ENCODE measurements around the gene PDZD11. TPM values are rescaled to one million over a fixed set of nuclear protein-coding genes. Genes with fewer than 3 reads are reported as not detected.

The PDZD11 gene
- total and polyA plus RNA-seq, 4 donors, result 25.6 to 55.9 (median 28.1) TPM

DNA sequence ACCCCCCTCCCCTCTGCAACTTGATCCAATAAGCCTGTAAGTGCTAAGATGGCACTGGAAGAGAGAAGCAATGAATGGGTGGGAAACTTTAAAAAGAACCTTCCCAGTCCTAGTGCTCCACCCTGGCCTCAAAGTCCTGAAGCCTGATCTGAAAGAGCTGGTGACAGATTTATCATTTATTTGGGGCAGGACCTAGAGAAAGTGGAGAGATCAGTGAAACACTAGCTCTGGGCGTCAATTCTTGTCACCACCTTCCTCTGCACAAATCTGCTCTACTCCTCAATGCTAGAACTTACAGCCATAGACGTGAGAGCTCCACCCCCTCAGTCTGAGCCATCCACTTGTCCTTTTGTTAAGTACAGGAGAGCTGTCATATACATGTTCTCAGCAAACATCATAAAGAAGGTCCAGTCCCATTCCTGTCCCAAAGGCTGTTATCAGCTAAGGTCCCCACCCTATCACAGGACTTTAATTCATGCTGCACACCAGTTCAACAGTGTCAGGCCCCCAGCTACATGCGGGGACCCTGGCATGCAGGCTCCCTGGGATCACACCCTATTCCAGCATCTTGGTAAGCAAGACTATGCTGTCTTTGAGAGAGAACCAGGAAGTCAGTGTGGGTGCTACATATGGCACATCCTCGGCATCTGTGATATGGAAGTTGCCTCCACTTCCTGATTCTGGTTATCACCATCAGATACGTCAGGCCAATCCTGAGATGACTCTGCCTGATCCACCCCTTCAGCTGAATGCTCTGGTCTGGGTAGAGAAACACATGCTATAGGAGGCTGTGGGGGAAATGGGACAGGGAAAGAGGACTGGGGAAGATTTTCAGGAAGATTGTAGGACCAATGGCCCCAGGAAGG lies 32.1 kb downstream of the PDZD11 start:
- no peak overlapping the region for H3K9ac ChIP-seq (ENCODE audit: insufficient read depth in 1 of 2, low read length in 2 of 2)
- TF ChIP-seq, protein P1, sequence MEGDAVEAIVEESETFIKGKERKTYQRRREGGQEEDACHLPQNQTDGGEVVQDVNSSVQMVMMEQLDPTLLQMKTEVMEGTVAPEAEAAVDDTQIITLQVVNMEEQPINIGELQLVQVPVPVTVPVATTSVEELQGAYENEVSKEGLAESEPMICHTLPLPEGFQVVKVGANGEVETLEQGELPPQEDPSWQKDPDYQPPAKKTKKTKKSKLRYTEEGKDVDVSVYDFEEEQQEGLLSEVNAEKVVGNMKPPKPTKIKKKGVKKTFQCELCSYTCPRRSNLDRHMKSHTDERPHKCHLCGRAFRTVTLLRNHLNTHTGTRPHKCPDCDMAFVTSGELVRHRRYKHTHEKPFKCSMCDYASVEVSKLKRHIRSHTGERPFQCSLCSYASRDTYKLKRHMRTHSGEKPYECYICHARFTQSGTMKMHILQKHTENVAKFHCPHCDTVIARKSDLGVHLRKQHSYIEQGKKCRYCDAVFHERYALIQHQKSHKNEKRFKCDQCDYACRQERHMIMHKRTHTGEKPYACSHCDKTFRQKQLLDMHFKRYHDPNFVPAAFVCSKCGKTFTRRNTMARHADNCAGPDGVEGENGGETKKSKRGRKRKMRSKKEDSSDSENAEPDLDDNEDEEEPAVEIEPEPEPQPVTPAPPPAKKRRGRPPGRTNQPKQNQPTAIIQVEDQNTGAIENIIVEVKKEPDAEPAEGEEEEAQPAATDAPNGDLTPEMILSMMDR (IDR thresholded peaks at IDR 0.05; ENCODE audit: control extremely low read depth, extremely low read depth), result no peak
- peaks cover 0 to 2% (median 0%) of the 10 kb centered on the region in 4 donors for H3K36me3 ChIP-seq (ENCODE audit: control insufficient read depth in 4 of 4, insufficient read depth in 4 of 4, low read length in 4 of 4)
- H3K27ac ChIP-seq (ENCODE audit: low read depth in 1 of 2, low read length in 1 of 2), result no peak overlapping the region
- H3K4me3 ChIP-seq, result no peak overlapping the region
- H3K9me3 ChIP-seq (ENCODE audit: control insufficient read depth in 4 of 4, insufficient read depth in 3 of 4, low read length in 3 of 4), result peaks cover 0 to 2% (median 0%) of the 10 kb centered on the region in 4 donors
- DNase-seq (no peak), ATAC-seq (ENCODE audit: insufficient read depth, low FRiP score) (no peak)
- no peaks in the 10 kb centered on the region for H3K4me1 ChIP-seq (ENCODE audit: control insufficient read depth in 5 of 5, insufficient read depth in 5 of 5, low read length in 5 of 5)
- WGBS, 2 donors, result 65 to 79% methylated on average over 5 of the region's 5 CpGs
- no peaks in the 10 kb centered on the region for H3K27me3 ChIP-seq (ENCODE audit: control insufficient read depth in 3 of 3, insufficient read depth in 3 of 3, low read length in 2 of 3)

DNA sequence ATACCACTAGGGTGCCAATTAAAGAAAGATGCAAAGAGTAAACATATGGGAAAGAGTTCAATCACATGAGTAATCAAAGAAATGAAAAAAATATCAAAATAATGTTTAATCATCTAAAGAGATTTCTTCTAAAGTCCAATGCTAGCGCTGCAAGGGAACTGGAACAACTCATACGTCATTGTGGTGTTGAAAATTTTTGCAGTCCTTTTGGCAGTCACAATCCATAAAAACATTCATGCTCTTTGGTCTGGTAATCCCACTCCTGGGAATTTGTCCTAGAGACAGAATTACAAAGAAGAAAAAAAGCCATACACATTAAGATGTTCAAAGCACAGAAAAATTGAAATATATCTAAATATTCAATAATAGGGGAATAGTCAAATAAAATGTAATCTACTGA lies 34.3 kb downstream of the PDZD11 start:
- Histone ChIP-seq H3K9ac (ENCODE audit: insufficient read depth in 1 of 2, low read length in 2 of 2) (no peak overlapping the region), H3K9me3 (ENCODE audit: control insufficient read depth in 4 of 4, insufficient read depth in 3 of 4, low read length in 3 of 4) (peaks cover 0 to 2% (median 0%) of the 10 kb centered on the region in 4 donors), H3K27ac (ENCODE audit: low read depth in 1 of 2, low read length in 1 of 2) (no peak overlapping the region), H3K4me1 (ENCODE audit: control insufficient read depth in 5 of 5, insufficient read depth in 5 of 5, low read length in 5 of 5) (no peaks in the 10 kb centered on the region), H3K36me3 (ENCODE audit: control insufficient read depth in 4 of 4, insufficient read depth in 4 of 4, low read length in 4 of 4) (peaks cover 0 to 2% (median 0%) of the 10 kb centered on the region in 4 donors), H3K27me3 (ENCODE audit: control insufficient read depth in 3 of 3, insufficient read depth in 3 of 3, low read length in 2 of 3) (no peaks in the 10 kb centered on the region), H3K4me3 (no peak overlapping the region)
- DNase-seq (no peak), ATAC-seq (ENCODE audit: insufficient read depth, low FRiP score) (no peak)
- TF ChIP-seq, protein P1 (IDR thresholded peaks at IDR 0.05; ENCODE audit: control extremely low read depth, extremely low read depth), result no peak
- 76 to 90% methylated on average over 2 of the region's 2 CpGs for WGBS, 2 donors

DNA sequence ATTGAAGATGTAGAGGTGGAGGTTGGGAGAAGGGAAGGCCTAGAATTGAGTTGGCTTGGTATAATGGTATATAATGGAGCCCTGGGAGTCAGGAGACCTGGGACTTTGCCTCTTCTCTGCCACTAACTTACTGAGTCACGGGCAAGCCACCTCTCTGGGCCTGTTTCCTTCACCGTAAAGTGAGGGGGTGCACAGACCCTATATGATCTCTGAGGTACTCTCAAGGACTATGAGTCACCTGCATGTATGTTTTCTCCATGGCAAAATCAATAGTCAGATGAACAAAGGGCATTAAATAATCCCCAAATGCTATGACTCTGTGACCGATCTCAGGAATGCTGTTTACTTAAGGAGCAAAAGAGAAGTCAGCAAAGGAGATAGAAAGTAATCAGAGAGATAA lies 34.8 kb downstream of the PDZD11 start:
- no peak overlapping the region for H3K9ac ChIP-seq (ENCODE audit: insufficient read depth in 1 of 2, low read length in 2 of 2)
- no peak for DNase-seq
- H3K4me1 ChIP-seq (ENCODE audit: control insufficient read depth in 5 of 5, insufficient read depth in 5 of 5, low read length in 5 of 5), result no peaks in the 10 kb centered on the region
- peaks cover 0 to under 1% (median 0%) of the 10 kb centered on the region in 4 donors for H3K9me3 ChIP-seq (ENCODE audit: control insufficient read depth in 4 of 4, insufficient read depth in 3 of 4, low read length in 3 of 4)
- TF ChIP-seq, protein P1 (IDR thresholded peaks at IDR 0.05; ENCODE audit: control extremely low read depth, extremely low read depth), result no peak
- 88 to 93% methylated on average over 3 of the region's 3 CpGs for WGBS, 2 donors
- H3K27ac ChIP-seq (ENCODE audit: low read depth in 1 of 2, low read length in 1 of 2), result no peak overlapping the region
- no peaks in the 10 kb centered on the region for H3K27me3 ChIP-seq (ENCODE audit: control insufficient read depth in 3 of 3, insufficient read depth in 3 of 3, low read length in 2 of 3)
- H3K36me3 ChIP-seq (ENCODE audit: control insufficient read depth in 4 of 4, insufficient read depth in 4 of 4, low read length in 4 of 4), result peaks cover 0 to 2% (median 0%) of the 10 kb centered on the region in 4 donors
- H3K4me3 ChIP-seq, result no peak overlapping the region
- ATAC-seq (ENCODE audit: insufficient read depth, low FRiP score), result no peak
